AG20443 (cell line): ENCODE data around the gene PABPC1L2A.
"Not testable (repeated sequence)": the region's sequence is repeated elsewhere in the genome, so short reads cannot be mapped to it uniquely, and the experiment has no call there.

ENCODE experiments used
- DNase-seq: peaks from one replicate; pipeline ENCODE4 v3.0.0; 2012; ENCODE audit warnings: low spot score, mixed read lengths

The PABPC1L2A gene

DNA sequence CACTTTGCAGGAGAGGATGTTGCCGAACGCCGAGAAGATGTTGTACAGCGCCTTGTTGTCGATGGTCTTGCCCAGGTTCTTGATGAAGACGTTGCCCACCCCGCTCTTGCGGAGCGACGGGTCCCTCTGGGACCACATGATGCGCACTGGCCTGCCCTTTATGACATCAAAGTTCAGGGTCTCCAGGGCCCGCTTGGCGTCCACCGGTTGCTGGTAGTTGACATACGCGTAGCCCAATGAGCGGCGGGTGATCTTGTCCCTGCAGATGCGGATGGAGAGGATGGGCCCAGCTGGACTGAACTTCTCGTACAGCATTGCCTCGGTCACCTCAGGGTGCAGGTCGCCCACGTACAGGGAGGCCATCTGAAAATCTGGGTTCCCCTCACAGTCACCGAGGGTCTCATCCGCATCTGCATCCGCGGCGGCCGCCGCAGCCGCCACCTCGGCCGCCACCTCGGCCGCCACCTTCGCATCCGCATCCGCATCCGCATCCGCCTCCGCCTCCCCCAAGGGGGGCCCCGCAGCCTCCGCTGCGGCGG is at the start of gene PABPC1L2A:
PABPC1L2A (minus strand) TSS at position 489 of the 539 bp plus-strand sequence; CDS start at position 363, 126 bp downstream.
- not testable (repeated sequence) for DNase-seq

DNA sequence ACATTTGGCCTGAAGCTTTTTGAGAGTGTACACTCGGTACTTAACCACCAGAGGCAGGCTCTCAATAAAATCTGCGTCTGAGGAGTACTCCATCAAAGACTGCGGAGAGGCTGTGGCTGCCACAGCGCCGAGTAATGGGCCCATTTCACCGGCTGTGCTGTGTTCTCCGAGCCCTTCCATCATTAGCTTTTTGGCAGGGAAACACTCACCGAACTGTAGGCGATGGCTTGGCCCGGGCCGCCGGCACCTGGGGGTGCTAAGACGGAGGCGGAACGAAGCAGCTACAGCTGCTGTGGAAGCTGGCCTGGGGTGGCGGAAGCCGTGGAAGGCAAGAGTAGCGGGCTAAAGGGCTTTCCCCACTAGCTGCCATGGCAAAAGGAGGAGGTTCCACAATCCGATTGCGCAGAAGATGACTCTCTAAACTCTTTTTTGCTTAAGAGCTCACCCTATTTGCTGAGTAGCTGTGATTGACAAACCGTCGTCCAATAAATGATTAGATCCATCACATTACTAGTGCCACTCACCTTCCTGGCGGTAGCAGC is 48.5 kb upstream of the PABPC1L2A start:
- DNase-seq: peak; percentile 3

DNA sequence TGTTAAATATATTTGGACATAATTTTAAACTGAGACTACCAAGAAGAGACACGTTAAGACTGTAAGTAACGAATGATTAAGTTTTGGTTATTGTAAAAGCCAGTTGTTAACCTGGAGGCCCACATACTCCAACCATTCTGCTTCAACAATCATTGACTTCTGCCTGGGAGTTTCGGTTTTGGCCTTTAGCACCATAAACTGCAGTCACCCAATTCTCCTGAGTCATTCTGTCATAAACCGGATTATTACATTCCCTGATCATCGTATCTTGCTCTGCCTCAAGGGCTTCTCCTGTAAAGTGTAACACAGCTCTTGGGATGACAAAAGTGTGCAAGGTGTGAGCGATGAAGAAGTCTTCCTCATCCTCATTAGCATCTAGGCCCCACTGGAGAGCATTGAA is 46.9 kb upstream of the PABPC1L2A start:
- DNase-seq: no peak

DNA sequence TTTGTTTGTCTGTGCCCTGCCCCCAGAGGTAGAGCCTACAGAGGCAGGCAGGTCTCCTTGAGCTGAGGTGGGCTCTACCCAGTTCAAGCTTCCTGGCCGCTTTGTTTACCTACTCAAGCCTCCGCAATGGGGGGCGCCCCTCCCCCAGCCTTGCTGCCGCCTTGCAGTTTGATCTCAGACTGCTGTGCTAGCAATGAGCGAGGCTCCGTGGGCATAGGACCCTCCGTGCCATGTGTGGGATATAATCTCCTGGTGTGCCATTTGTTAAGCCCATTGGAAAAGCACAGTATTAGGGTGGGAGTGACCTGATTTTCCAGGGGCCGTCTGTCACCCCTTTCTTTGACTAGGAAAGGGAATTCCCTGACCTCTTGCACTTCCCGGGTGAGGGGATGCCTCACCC is 20.2 kb upstream of the PABPC1L2A start:
- DNase-seq: not testable (repeated sequence)

DNA sequence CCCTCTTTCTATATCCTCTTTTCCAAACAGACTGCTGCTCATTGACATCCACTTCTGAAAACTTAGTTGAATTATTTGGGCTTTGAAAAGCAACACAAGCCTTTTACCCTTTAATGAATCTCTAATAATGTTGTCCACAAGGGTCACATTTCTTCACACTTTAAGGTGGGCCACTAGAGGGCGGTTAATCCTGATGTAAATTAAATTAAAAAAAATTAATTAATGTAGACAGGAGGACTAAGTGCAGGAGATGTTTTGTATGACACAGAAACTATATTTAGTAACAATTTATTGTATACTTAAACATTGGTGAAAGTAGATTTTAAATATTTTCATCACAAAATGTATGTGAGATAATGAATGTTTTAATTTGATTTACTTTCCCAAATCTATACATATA is 7.5 kb upstream of the PABPC1L2A start:
- not testable (repeated sequence) for DNase-seq

DNA sequence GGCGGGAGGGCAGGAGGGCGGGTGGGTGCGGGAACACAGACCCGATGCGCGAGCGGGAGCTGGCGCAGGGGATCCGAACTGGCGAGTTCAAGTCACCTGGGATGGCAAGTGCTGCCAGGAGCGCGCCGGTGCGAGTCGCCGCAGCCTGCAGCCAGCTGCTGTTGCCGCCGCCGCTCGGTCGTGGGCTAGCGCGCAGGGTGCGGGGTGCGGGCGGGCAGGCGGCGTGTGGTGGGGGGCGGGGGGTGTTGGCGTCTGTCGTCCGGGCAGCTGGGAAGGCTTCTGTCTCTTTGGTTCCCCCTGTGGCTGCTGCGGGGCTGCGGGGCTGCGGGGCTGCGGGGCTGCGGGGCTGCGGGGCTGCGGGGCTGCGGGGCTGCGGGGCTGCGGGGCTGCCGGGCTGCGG is 572 bp upstream of the PABPC1L2A start:
- not testable (repeated sequence) for DNase-seq

DNA sequence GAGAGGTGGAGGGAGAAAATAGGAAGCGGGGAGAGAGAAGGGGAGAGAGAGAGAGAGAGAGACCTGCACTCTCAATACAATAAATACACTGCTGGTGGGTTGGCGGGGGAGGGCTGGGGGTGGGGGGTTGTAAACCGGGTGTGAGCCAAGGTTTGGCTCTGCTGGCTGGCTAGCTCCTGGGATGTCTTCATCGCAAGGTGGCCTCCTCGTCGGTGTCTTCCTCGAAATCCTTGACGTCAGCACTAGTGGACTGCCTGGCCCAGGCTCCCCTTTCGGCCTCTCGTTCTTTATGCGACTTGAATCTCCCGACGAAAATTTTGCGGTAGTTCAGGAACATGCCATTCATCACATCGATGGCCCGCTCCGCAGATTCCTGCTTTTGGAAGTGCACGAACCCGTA is 715 bp downstream of the PABPC1L2A start:
- DNase-seq: not testable (repeated sequence)

DNA sequence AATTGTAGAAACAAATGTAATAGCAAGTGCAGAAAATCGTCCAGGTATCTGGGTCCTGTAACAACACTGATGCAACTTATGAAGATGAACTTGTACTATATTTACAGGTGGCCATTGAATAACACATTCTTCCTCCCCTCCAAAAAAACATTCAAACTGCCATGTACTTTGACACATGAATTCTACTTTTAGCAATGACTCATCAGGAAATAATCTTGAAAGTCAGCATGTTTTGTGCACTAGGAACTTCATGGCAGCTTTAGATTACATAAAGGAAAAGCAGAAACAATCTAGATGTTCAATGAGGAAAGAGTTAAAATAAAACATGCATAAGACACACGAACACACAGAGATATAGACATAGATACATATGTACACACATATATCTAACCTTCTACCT is 2.5 kb downstream of the PABPC1L2A start:
- DNase-seq: no peak

DNA sequence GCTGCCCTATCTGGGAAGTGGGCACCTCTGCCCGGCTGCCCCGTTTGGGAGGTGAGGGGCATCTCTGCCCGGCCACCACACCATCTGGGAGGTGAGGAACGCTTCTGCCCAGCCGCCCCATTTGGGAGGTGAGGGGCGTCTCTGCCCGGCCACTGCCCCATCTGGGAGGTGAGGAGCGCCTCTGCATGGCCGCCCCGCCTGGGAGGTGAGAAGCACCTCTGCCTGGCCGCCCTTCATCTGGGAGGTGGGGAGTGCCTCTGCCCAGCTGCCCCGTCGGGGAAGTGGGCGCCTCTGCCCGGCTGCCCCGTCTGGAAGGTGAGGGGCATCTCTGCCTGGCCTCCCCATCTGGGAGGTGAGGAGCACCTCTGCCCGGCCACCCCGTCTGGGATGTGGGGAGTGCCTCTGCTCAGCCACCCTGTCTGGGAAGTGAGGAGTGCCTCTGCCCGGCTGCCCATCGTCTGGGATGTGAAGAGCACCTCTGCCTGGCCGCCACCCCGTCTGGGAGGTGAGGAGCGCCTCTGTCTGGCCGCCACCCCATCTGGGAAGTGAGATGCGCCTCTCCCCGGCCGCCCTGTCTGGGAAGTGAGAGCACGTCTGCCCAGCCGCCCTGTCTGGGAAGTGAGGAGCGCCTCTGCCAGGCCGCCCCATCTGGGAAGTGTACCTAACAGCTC is 9.8 kb downstream of the PABPC1L2A start:
- no peak for DNase-seq

DNA sequence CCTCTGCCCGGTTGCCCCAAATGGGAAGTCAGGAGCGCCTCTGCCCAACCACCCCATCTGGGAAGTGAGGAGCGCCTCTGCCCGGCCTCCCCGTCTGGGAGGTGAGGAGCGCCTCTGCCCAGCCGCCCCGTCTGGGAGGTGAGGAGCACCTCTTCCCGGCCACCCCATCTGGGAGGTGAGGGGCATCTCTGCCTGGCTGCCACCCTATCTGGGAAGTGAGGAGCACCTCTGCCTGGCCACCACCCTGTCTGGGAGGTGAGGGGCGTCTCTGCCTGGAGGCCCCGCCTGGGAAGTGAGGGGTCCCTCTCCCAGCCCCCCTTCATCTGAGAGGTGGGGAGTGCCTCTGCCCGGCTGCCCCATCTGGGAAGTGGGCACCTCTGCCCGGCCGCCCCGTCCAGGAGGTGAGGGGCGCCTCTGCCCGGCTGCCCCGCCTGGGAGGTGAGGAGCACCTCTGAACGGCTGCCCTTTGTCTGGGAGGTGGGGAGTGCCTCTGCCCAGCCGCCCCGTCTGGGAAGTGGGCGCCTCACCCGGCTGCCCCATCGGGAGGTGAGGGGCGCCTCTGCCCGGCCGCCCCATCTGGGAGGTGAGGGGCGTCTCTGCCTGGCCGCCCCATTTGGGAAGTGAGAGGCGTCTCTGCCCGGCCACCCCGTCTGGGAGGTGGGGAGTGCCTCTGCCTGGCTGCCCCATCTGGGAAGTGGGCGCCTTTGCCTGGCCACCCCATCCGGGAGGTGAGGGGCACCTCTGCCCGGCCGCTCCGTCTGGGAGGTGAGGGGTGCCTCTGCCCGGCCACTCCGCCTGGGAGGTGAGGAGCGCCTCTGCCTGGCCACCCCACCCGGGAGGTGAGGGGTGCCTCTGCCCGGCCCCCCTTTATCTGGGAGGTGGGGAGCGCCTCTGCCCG is 10.6 kb downstream of the PABPC1L2A start:
- DNase-seq: no peak

DNA sequence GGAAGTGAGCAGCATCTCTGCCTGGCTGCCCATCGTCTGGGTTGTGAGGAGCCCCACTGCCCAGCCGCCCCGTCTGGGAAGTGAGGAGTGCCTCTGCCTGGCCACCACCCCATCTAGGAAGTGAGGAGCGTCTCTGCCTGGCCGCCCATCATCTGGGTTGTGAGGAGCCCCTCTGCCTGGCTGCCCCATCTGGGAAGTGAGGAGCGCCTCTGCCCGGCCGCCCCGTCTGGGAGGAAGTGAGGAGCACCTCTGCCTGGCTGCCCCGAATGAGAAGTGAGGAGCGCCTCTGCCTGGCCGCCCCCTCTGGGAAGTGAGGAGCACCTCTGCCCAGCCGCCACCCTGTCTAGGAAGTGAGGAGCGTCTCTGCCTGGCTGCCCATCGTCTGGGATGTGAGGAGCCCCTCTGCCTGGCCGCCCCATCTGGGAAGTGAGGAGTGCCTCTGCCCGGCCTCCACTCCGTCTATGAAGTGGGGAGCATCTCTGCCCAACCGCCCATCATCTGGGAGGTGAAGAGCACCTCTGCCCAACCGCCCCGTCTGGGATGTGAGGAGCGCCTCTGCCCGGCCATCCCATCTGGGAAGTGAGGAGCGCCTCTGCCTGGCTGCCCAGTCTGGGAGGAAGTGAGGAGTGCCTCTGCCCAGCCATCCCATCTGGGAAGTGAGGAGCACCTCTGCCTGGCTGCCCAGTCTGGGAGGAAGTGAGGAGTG is 11.4 kb downstream of the PABPC1L2A start:
- not testable (repeated sequence) for DNase-seq

DNA sequence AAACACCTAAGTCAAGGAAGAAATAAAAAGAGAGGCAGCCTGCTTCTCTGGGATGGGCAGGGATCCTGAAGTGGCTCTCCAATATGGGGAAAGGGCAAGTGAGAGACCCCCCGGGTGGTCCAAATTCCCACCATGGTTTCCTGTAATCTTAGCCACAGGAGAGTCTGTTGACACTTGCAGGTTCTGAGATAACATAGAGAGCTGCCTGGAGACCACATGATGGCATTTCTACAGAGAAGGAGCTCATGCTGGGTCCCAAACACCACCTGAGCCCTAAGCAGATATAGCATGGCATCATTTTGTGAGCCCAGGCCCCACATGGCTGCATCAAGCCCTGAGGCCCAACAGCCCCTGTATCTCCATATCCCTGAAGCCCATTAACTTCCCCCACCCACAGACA is 50.4 kb downstream of the PABPC1L2A start:
- DNase-seq: no peak
